ENCODE data around the gene MACO1. TPM values are rescaled to one million over a fixed set of nuclear protein-coding genes. Genes with fewer than 3 reads are reported as not detected.
A peak's percentile ranks its signal among the peaks of the same experiment; 100 is the strongest.

MACO1 gene
- polyA plus RNA-seq, 1 donor (not counting 4 experiments of a cell fraction or from before 2014, with no cell fraction given): 8.1 TPM

GRCh38 chr1:25435397-25436108 lies 4.9 kb downstream of the MACO1 start:
- Histone ChIP-seq H3K4me1 (ENCODE audit: control insufficient read depth, extremely low read depth, insufficient read depth, low read length) (peaks cover 28% of the 10 kb centered on the region), H3K27ac (ENCODE audit: control insufficient read depth, insufficient read depth, low read length) (no peak overlapping the region), H2AFZ (ENCODE audit: control insufficient read depth, low read length) (no peak overlapping the region), H3K4me2 (ENCODE audit: control insufficient read depth, extremely low read depth, insufficient read depth, low read depth, low read length) (peak overlapping the region; percentile 34), H4K20me1 (ENCODE audit: control insufficient read depth, extremely low read depth, insufficient read depth, low read length) (no peaks in the 10 kb centered on the region), H3K4me3 (ENCODE audit: control insufficient read depth in 2 of 3, extremely low read depth in 1 of 3, insufficient read depth in 2 of 3, low read depth in 1 of 3, low read length in 3 of 3) (no peak overlapping the region), H3K27me3 (ENCODE audit: control insufficient read depth, extremely low read depth, insufficient read depth, low read length) (no peaks in the 10 kb centered on the region), H3K9me1 (ENCODE audit: control insufficient read depth, extremely low read depth, insufficient read depth, low read length) (no peaks in the 10 kb centered on the region), H3K79me2 (ENCODE audit: control insufficient read depth, insufficient read depth, low read length) (peaks cover 39% of the 10 kb centered on the region), H3K9ac (ENCODE audit: control insufficient read depth, extremely low read depth, insufficient read depth, low read length) (peak overlapping the region; percentile 11), H3K36me3 (ENCODE audit: control insufficient read depth in 2 of 2, extremely low read depth in 1 of 2, insufficient read depth in 2 of 2, low read length in 2 of 2) (no peaks in the 10 kb centered on the region), H3K9me3 (ENCODE audit: control insufficient read depth, low read depth, low read length) (no peaks in the 10 kb centered on the region)
- dilution Hi-C loops (cut with MboI; ENCODE audit: extremely low pct_ligation_motif_present, low sequenced_read_pairs): no loop called here
- TF ChIP-seq EZH2 (IDR thresholded peaks at IDR 0.05; ENCODE audit: low read length) (no peak), CTCF (optimal IDR thresholded peaks at IDR 0.05 in 1 of 3, IDR thresholded peaks at IDR 0.05 in 1 of 3, conservative IDR thresholded peaks at IDR 0.05 in 1 of 3; ENCODE audit: extremely low read depth in 1 of 3, insufficient read depth in 2 of 3, low read length in 3 of 3) (no peak)
- FAIRE-seq (no peak), DNase-seq (ENCODE audit: low read depth, low spot score) (no peak)

- peaks cover 2% of the 10 kb centered on the region for H4K20me1 ChIP-seq (ENCODE audit: control insufficient read depth, extremely low read depth, insufficient read depth, low read length)
- H3K4me1 ChIP-seq (ENCODE audit: control insufficient read depth, extremely low read depth, insufficient read depth, low read length): peaks cover 22% of the 10 kb centered on the region
- H3K9ac ChIP-seq (ENCODE audit: control insufficient read depth, extremely low read depth, insufficient read depth, low read length): no peak overlapping the region
Observed at GRCh38 chr1:25437672-25438071, 7.0 kb downstream of the MACO1 start.

More at GRCh38 chr1:25437672-25438071, 7.0 kb downstream of the MACO1 start:
- no peak overlapping the region for H3K4me3 ChIP-seq (ENCODE audit: control insufficient read depth in 2 of 3, extremely low read depth in 1 of 3, insufficient read depth in 2 of 3, low read depth in 1 of 3, low read length in 3 of 3)
- no peaks in the 10 kb centered on the region for H3K27me3 ChIP-seq (ENCODE audit: control insufficient read depth, extremely low read depth, insufficient read depth, low read length)
- H3K36me3 ChIP-seq (ENCODE audit: control insufficient read depth in 2 of 2, extremely low read depth in 1 of 2, insufficient read depth in 2 of 2, low read length in 2 of 2): no peaks in the 10 kb centered on the region
- H2AFZ ChIP-seq (ENCODE audit: control insufficient read depth, low read length): no peak overlapping the region
- no peak overlapping the region for H3K4me2 ChIP-seq (ENCODE audit: control insufficient read depth, extremely low read depth, insufficient read depth, low read depth, low read length)
- H3K79me2 ChIP-seq (ENCODE audit: control insufficient read depth, insufficient read depth, low read length): peaks cover 44% of the 10 kb centered on the region
- TF ChIP-seq CTCF (optimal IDR thresholded peaks at IDR 0.05 in 1 of 3, IDR thresholded peaks at IDR 0.05 in 1 of 3, conservative IDR thresholded peaks at IDR 0.05 in 1 of 3; ENCODE audit: extremely low read depth in 1 of 3, insufficient read depth in 2 of 3, low read length in 3 of 3) (no peak), EZH2 (IDR thresholded peaks at IDR 0.05; ENCODE audit: low read length) (no peak)
- dilution Hi-C loops (cut with MboI; ENCODE audit: extremely low pct_ligation_motif_present, low sequenced_read_pairs): no loop called here
- no peaks in the 10 kb centered on the region for H3K9me1 ChIP-seq (ENCODE audit: control insufficient read depth, extremely low read depth, insufficient read depth, low read length)
- no peak for FAIRE-seq
- no peaks in the 10 kb centered on the region for H3K9me3 ChIP-seq (ENCODE audit: control insufficient read depth, low read depth, low read length)
- no peak overlapping the region for H3K27ac ChIP-seq (ENCODE audit: control insufficient read depth, insufficient read depth, low read length)
- no peak for DNase-seq (ENCODE audit: low read depth, low spot score)
